ENCODE measurements around the gene CLDN18.

Gene CLDN18

GRCh38 chr3:138078096-138078495 is 68.1 kb downstream of the CLDN18 start:
- ATAC-seq (ENCODE audit: insufficient read depth, low read depth) (no peak), DNase-seq (no peak)
- peaks cover 7% of the 10 kb centered on the region for H3K27me3 ChIP-seq (ENCODE audit: insufficient read depth, low read length, poor library complexity)
- H3K4me2 ChIP-seq (ENCODE audit: insufficient read depth, low read length), result no peak overlapping the region
- no peak overlapping the region for H2AFZ ChIP-seq (ENCODE audit: low read depth, low read length)
- H4K20me1 ChIP-seq (ENCODE audit: insufficient read depth, low read length), result no peaks in the 10 kb centered on the region
- no peaks in the 10 kb centered on the region for H3K79me2 ChIP-seq (ENCODE audit: insufficient read depth, low read length)
- no peak overlapping the region for H3K4me3 ChIP-seq (ENCODE audit: low read depth in 1 of 2, low read length in 2 of 2)
- H3K27ac ChIP-seq (ENCODE audit: low read length), result no peak overlapping the region
- no peak overlapping the region for H3K9ac ChIP-seq (ENCODE audit: low read depth, low read length)
- no peaks in the 10 kb centered on the region for H3K36me3 ChIP-seq (ENCODE audit: insufficient read depth, low read length)
- peaks cover 13% of the 10 kb centered on the region for H3K4me1 ChIP-seq (ENCODE audit: insufficient read depth, low read length)
- TF ChIP-seq EZH2 (IDR thresholded peaks at IDR 0.05; ENCODE audit: borderline replicate concordance, low read depth, low read length, severe bottlenecking), result no peak
- no peak for TF ChIP-seq CTCF (IDR thresholded peaks at IDR 0.05; ENCODE audit: borderline replicate concordance, extremely low read depth, low read length, poor library complexity, severe bottlenecking)
- H3K9me3 ChIP-seq (ENCODE audit: insufficient read depth, low read length, severe bottlenecking), result no peaks in the 10 kb centered on the region

DNA sequence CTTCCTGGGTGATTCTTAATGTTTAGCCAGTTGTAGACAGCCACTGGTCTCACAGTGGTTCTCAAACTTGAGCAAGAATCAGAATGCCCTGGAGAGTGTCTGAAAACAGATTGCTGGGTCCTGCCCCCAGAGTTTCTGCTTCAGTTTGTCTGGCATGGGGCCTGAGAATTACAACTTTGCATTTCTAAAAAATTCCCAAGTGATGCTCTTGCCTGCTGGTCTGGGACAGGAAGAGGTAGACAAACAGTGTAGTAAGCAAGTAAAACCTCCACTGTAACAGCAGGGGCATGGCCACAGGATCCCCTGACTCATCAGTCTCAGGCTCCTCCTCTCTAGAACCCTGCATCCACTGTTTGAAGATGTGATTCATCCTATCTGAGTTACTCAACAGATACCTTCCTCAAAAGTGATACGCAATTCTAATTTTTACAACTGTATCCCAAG is 69.0 kb downstream of the CLDN18 start:
- peaks cover 7% of the 10 kb centered on the region for H3K27me3 ChIP-seq (ENCODE audit: insufficient read depth, low read length, poor library complexity)
- ATAC-seq (ENCODE audit: insufficient read depth, low read depth) (no peak), DNase-seq (no peak)
- TF ChIP-seq CTCF (IDR thresholded peaks at IDR 0.05; ENCODE audit: borderline replicate concordance, extremely low read depth, low read length, poor library complexity, severe bottlenecking) (no peak), EZH2 (IDR thresholded peaks at IDR 0.05; ENCODE audit: borderline replicate concordance, low read depth, low read length, severe bottlenecking) (no peak)
- H2AFZ ChIP-seq (ENCODE audit: low read depth, low read length), result no peak overlapping the region
- no peak overlapping the region for H3K4me2 ChIP-seq (ENCODE audit: insufficient read depth, low read length)
- no peaks in the 10 kb centered on the region for H3K79me2 ChIP-seq (ENCODE audit: insufficient read depth, low read length)
- no peaks in the 10 kb centered on the region for H4K20me1 ChIP-seq (ENCODE audit: insufficient read depth, low read length)
- peaks cover 22% of the 10 kb centered on the region for H3K4me1 ChIP-seq (ENCODE audit: insufficient read depth, low read length)
- no peak overlapping the region for H3K9ac ChIP-seq (ENCODE audit: low read depth, low read length)
- H3K9me3 ChIP-seq (ENCODE audit: insufficient read depth, low read length, severe bottlenecking), result no peaks in the 10 kb centered on the region
- no peak overlapping the region for H3K4me3 ChIP-seq (ENCODE audit: low read depth in 1 of 2, low read length in 2 of 2)
- H3K27ac ChIP-seq (ENCODE audit: low read length), result no peak overlapping the region
- no peaks in the 10 kb centered on the region for H3K36me3 ChIP-seq (ENCODE audit: insufficient read depth, low read length)

DNA sequence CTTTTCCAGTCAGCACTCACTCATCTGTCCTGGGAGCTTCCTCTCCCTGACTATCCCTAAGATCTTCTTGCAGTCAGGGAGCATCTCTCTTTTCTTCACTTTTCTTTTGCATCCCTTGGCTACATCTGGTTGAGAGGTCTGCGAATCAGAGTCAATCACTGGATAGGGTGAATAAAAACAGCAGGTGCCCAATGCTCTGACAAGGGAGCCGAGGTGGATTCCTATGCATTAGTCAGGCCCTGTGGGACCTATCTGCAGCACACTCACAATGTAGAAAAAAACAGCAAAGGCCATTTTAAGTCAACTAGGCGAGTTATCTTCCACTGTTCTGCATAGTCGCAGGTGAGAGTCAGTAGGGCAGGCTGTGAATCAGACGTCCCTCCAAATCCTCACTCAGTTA is 69.9 kb downstream of the CLDN18 start:
- Histone ChIP-seq H3K4me3 (ENCODE audit: low read depth in 1 of 2, low read length in 2 of 2) (no peak overlapping the region), H3K27ac (ENCODE audit: low read length) (no peak overlapping the region), H4K20me1 (ENCODE audit: insufficient read depth, low read length) (no peaks in the 10 kb centered on the region), H3K9me3 (ENCODE audit: insufficient read depth, low read length, severe bottlenecking) (no peaks in the 10 kb centered on the region), H2AFZ (ENCODE audit: low read depth, low read length) (no peak overlapping the region), H3K4me2 (ENCODE audit: insufficient read depth, low read length) (no peak overlapping the region), H3K79me2 (ENCODE audit: insufficient read depth, low read length) (no peaks in the 10 kb centered on the region), H3K4me1 (ENCODE audit: insufficient read depth, low read length) (peaks cover 24% of the 10 kb centered on the region), H3K36me3 (ENCODE audit: insufficient read depth, low read length) (no peaks in the 10 kb centered on the region), H3K9ac (ENCODE audit: low read depth, low read length) (no peak overlapping the region), H3K27me3 (ENCODE audit: insufficient read depth, low read length, poor library complexity) (peaks cover 7% of the 10 kb centered on the region)
- TF ChIP-seq EZH2 (IDR thresholded peaks at IDR 0.05; ENCODE audit: borderline replicate concordance, low read depth, low read length, severe bottlenecking) (no peak), CTCF (IDR thresholded peaks at IDR 0.05; ENCODE audit: borderline replicate concordance, extremely low read depth, low read length, poor library complexity, severe bottlenecking) (no peak)
- DNase-seq (no peak), ATAC-seq (ENCODE audit: insufficient read depth, low read depth) (no peak)

Data from DND-41 (cell line).